Immature natural killer cell (primary cell): ENCODE results near the gene EXOC2. TPM values are rescaled to one million over a fixed set of nuclear protein-coding genes. Genes with fewer than 3 reads are reported as not detected.
A peak's percentile ranks its signal among the peaks of the same experiment; 100 is the strongest.

ENCODE experiments used
- DNase-seq, 3 donors: peaks; one replicate each; pipeline ENCODE4 v3.0.0; 2022; ENCODE audit warnings: mixed read lengths in 1 of 3
- H3K27ac Mint-ChIP-seq, 6 donors: one replicate each; pipeline ENCODE4 v1.8.0; 2020; ENCODE audit warnings: mixed read lengths in 6 of 6, mild to moderate bottlenecking in 5 of 6, inconsistent platforms in 4 of 6, moderate library complexity in 3 of 6
- H3K27me3 Mint-ChIP-seq, 3 donors: one replicate each; pipeline ENCODE4 v1.8.0; 2020 to 2021; ENCODE audit warnings: low read depth in 3 of 3, mild to moderate bottlenecking in 3 of 3, mixed read lengths in 3 of 3, moderate library complexity in 3 of 3, inconsistent platforms in 1 of 3
- H3K36me3 Mint-ChIP-seq, 3 donors: one replicate each; pipeline ENCODE4 v1.8.0; 2020; ENCODE audit warnings: mixed read lengths in 3 of 3, inconsistent platforms in 2 of 3, mild to moderate bottlenecking in 2 of 3
- H3K4me1 Mint-ChIP-seq, 2 donors: one replicate each; pipeline ENCODE4 v1.8.0; 2020; ENCODE audit warnings: inconsistent platforms in 2 of 2, mild to moderate bottlenecking in 2 of 2, mixed read lengths in 2 of 2, moderate library complexity in 1 of 2
- H3K4me3 Mint-ChIP-seq, 5 donors: one replicate each; pipeline ENCODE4 v1.8.0; 2020; ENCODE audit warnings: mild to moderate bottlenecking in 5 of 5, mixed read lengths in 5 of 5, inconsistent platforms in 3 of 5, moderate library complexity in 3 of 5
- H3K9me3 Mint-ChIP-seq, 6 donors: one replicate each; pipeline ENCODE4 v1.8.0; 2020; ENCODE audit warnings: mild to moderate bottlenecking in 6 of 6, mixed read lengths in 6 of 6, inconsistent platforms in 4 of 6, moderate library complexity in 3 of 6
- polyA plus RNA-seq, 3 donors: library from polyadenylated mRNA; unstranded; fragments of 300-500 nt; fragmentation: Illumina TruSeq; gene quantifications; one replicate each; pipeline ENCODE4 v1.2.3, GENCODE V29; 2021

EXOC2 gene
- polyA plus RNA-seq, 3 donors from 2014 or later, result 23.8 to 33.8 (median 25.6) TPM

GRCh38 chr6:506508-506907 is 186.4 kb downstream of the EXOC2 start:
- Mint-ChIP-seq H3K9me3 (no peaks in the 10 kb centered on the region), H3K27ac (peak overlapping the region in 1 of 6 donors; percentile 63), H3K27me3 (peaks cover 0 to 2% (median 0%) of the 10 kb centered on the region in 3 donors), H3K4me3 (no peak overlapping the region), H3K4me1 (peaks cover 36 to 44% of the 10 kb centered on the region in 2 donors), H3K36me3 (peaks cover 0 to 8% (median 4%) of the 10 kb centered on the region in 3 donors)
- DNase-seq, result no peak

GRCh38 chr6:505374-505773 is 187.6 kb downstream of the EXOC2 start:
- Mint-ChIP-seq H3K27ac (peak overlapping the region in 2 of 6 donors; percentile 31 to 39), H3K4me1 (peaks cover 32 to 40% of the 10 kb centered on the region in 2 donors), H3K4me3 (no peak overlapping the region), H3K9me3 (no peaks in the 10 kb centered on the region), H3K27me3 (peaks cover 0 to 2% (median 0%) of the 10 kb centered on the region in 3 donors), H3K36me3 (peaks cover 0 to 8% (median 0%) of the 10 kb centered on the region in 3 donors)
- DNase-seq, result no peak

GRCh38 chr6:504446-504980 is 188.4 kb downstream of the EXOC2 start:
- DNase-seq, result no peak
- peaks cover 32 to 40% of the 10 kb centered on the region in 2 donors for H3K4me1 Mint-ChIP-seq
- H3K27me3 Mint-ChIP-seq, result peaks cover 0 to 4% (median 0%) of the 10 kb centered on the region in 3 donors

DNA sequence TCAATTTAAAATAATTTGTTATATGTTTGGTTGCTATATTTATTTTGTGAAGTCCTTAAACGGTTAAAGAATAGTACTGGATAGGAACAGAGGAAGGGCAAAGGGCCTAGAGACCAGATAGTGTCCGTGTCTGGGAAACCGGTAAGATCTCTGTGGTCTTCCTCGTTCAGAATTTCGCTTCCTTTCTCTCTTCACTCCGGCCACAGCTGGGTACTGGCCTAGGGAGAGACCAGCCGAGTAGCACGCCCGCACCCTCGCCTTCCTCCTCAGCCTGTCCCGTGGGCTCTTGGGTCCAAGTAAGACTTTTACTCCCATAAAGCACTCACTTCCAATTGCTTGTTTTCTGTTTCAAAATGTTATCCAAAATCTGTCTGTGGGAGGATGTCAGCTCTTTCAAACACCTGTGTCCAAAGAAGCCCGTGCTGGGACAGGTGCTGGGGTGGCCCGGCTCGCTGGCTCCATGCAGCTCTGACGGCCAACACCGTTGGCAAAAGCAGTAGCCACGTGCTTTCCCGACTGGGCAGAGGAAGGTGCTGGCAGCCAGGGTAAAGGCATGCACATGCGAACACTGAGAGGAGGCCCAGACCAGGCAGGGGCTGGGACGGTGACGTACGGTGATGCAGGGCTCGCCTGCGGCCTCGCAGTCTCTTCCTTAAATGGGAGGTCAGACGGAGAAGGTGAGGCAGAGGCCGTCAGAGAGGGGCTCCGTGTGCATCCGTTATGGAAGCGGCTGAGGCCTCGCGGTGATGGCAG is 189.2 kb downstream of the EXOC2 start:
- Mint-ChIP-seq H3K27ac (peak overlapping the region in 3 of 6 donors; percentile 24 to 48 (median 43)), H3K27me3 (peaks cover 0 to 7% (median 0%) of the 10 kb centered on the region in 3 donors), H3K9me3 (no peaks in the 10 kb centered on the region), H3K4me1 (peaks cover 34 to 40% of the 10 kb centered on the region in 2 donors), H3K4me3 (no peak overlapping the region), H3K36me3 (peaks cover 0 to 8% (median 0%) of the 10 kb centered on the region in 3 donors)
- DNase-seq, result no peak

More at GRCh38 chr6:504446-504980, 188.4 kb downstream of the EXOC2 start:
- Mint-ChIP-seq H3K36me3 (peaks cover 0 to 8% (median 0%) of the 10 kb centered on the region in 3 donors), H3K27ac (peak overlapping the region in 1 of 6 donors; percentile 14), H3K4me3 (no peak overlapping the region), H3K9me3 (no peaks in the 10 kb centered on the region)

DNA sequence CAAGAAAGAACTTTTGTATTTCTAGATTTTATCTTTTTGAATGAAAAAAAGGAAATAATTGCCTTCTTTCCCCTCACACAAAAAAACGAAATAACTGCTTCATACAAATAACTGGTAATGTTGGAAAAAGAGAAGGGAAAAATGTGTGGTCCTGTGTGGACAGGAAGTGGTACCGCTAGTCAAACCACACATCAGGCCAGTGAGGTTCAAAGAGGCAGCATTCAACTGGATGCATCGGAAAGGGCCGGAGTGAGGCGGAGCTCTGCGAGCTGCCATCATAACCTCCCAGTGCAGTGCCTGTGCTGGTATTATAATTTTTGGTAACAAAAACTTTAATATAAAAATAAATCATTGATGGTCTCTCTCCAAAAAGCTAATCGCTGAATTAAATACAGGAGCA is 190.2 kb downstream of the EXOC2 start:
- peak overlapping the region in 3 of 5 donors; percentile 71 to 92 (median 80) for H3K4me3 Mint-ChIP-seq
- peaks cover 44 to 51% of the 10 kb centered on the region in 2 donors for H3K4me1 Mint-ChIP-seq
- H3K27me3 Mint-ChIP-seq, result peaks cover 0 to 9% (median 0%) of the 10 kb centered on the region in 3 donors
- peaks cover 0 to 8% (median 0%) of the 10 kb centered on the region in 3 donors for H3K36me3 Mint-ChIP-seq
- no peaks in the 10 kb centered on the region for H3K9me3 Mint-ChIP-seq
- peak overlapping the region; percentile 37 to 86 (median 80) for H3K27ac Mint-ChIP-seq
- no peak for DNase-seq

GRCh38 chr6:501891-502601 is 190.9 kb downstream of the EXOC2 start:
- peak overlapping the region; percentile 57 to 91 (median 85) for H3K27ac Mint-ChIP-seq
- H3K27me3 Mint-ChIP-seq, result peaks cover 0 to 9% (median 0%) of the 10 kb centered on the region in 3 donors
- peak overlapping the region; percentile 54 to 92 (median 77) for H3K4me3 Mint-ChIP-seq
- peak in 2 of 3 donors; percentile 19 to 36 for DNase-seq
- H3K36me3 Mint-ChIP-seq, result peaks cover 0 to 12% (median 0%) of the 10 kb centered on the region in 3 donors
- H3K9me3 Mint-ChIP-seq, result no peaks in the 10 kb centered on the region
- H3K4me1 Mint-ChIP-seq, result peaks cover 48 to 58% of the 10 kb centered on the region in 2 donors

DNA sequence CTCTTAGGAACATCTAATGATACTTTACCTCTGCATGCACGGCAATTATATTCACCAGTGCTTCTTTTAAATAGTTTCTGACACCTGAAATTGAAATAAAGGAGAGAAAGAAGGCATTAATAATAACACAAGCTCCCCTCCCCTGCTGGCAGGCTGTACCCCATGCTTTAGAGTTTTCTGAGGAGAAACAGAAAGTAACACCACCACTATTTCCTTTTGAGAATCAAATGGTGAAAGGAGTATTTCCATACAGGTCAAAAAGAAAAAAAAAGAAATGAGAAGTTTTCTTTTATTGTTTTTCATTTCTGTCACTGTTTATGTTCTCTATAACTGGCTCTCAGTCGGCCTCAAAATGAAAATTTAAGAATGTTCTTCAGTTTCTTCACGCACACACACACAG is 193.3 kb downstream of the EXOC2 start:
- H3K27ac Mint-ChIP-seq, result peak overlapping the region; percentile 90 to 99 (median 96)
- H3K27me3 Mint-ChIP-seq, result peaks cover 0 to 9% (median 0%) of the 10 kb centered on the region in 3 donors
- peaks cover 7 to 20% (median 11%) of the 10 kb centered on the region in 3 donors for H3K36me3 Mint-ChIP-seq
- H3K9me3 Mint-ChIP-seq, result no peaks in the 10 kb centered on the region
- peak overlapping the region; percentile 80 to 88 (median 85) for H3K4me3 Mint-ChIP-seq
- H3K4me1 Mint-ChIP-seq, result peaks cover 57 to 71% of the 10 kb centered on the region in 2 donors
- DNase-seq, result peak; percentile 51 to 59 (median 55)

DNA sequence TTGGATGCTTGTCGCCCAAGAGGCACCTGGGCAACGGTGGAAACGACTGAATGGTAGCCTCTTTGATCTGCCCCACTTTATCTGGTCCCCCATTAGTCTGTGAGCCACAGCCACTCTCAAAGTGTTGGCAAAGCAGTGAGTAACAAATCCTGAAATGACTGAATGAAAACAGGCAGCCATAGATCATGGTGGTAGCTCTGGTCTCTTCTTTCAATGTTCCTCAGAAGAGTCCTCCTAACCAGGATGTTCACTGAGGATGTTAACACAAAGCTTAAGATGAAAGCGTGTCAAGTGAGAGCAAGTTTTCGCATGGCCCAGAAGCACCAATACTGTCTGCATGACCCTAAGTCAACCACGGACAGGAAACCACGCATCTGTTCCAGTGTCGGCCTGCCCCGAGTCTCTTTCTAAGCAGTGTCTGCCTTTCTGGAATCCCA is 194.1 kb downstream of the EXOC2 start:
- peak overlapping the region; percentile 90 to 99 (median 96) for H3K27ac Mint-ChIP-seq
- peak overlapping the region; percentile 80 to 88 (median 85) for H3K4me3 Mint-ChIP-seq
- H3K36me3 Mint-ChIP-seq, result peaks cover 7 to 18% (median 11%) of the 10 kb centered on the region in 3 donors
- H3K9me3 Mint-ChIP-seq, result no peaks in the 10 kb centered on the region
- DNase-seq, result peak; percentile 57 to 61 (median 60)
- peaks cover 65 to 79% of the 10 kb centered on the region in 2 donors for H3K4me1 Mint-ChIP-seq
- H3K27me3 Mint-ChIP-seq, result peaks cover 0 to 7% (median 0%) of the 10 kb centered on the region in 3 donors

- Mint-ChIP-seq H3K27ac (peak overlapping the region in 4 of 6 donors; percentile 34 to 58 (median 54)), H3K4me1 (peaks cover 74 to 84% of the 10 kb centered on the region in 2 donors), H3K27me3 (peaks cover 0 to 7% (median 0%) of the 10 kb centered on the region in 3 donors), H3K36me3 (peaks cover 7 to 16% (median 11%) of the 10 kb centered on the region in 3 donors), H3K4me3 (peak overlapping the region in 1 of 5 donors; percentile 14), H3K9me3 (no peaks in the 10 kb centered on the region)
- DNase-seq, result no peak
These were observed 195.7 kb downstream of the EXOC2 start for GRCh38 chr6:497258-497657.

DNA sequence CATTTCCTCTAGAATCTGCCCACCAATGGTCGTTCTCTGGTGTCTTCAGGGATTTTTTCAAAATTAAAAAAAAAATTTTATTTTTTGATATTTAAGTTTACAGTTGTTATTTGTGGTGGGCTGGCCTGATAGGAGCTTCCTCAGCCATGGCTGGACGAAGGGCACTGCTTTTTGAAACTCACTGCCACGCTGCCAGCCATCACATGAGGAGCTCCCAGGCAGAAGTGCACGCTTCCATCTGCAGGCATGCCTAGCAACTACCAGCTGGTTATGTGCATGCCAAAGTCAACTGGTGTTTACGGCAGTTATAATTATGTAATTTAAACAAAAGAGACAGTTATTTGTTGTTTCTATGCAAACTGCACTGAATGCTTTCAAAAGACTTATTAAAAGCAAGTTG is 196.3 kb downstream of the EXOC2 start:
- H3K4me3 Mint-ChIP-seq, result no peak overlapping the region
- peaks cover 7 to 16% (median 11%) of the 10 kb centered on the region in 3 donors for H3K36me3 Mint-ChIP-seq
- H3K27me3 Mint-ChIP-seq, result peaks cover 0 to 7% (median 0%) of the 10 kb centered on the region in 3 donors
- DNase-seq, result no peak
- H3K4me1 Mint-ChIP-seq, result peaks cover 74 to 84% of the 10 kb centered on the region in 2 donors
- H3K27ac Mint-ChIP-seq, result no peak overlapping the region
- no peaks in the 10 kb centered on the region for H3K9me3 Mint-ChIP-seq

DNA sequence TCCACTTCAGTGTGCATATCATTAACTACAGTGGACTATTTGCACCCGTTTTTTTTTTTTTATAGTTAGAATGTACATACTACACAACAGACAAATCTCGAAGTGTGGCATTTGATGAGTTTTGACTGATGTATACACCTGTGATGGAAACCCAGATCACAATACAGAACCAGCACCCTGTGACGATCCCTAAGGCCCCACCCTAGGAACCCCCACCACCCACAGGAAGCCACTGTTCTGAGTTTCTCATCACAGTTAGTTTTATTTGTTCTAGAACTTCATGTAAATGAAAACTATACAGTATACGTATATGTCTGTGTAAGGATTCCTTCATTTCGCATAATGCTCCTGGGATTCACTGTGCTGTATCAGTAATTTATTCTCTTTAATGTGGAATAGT is 198.5 kb downstream of the EXOC2 start:
- Mint-ChIP-seq H3K27me3 (peaks cover 0 to 4% (median 0%) of the 10 kb centered on the region in 3 donors), H3K9me3 (no peaks in the 10 kb centered on the region), H3K36me3 (peaks cover 7 to 16% (median 13%) of the 10 kb centered on the region in 3 donors), H3K4me1 (peaks cover 81 to 89% of the 10 kb centered on the region in 2 donors), H3K27ac (peak overlapping the region; percentile 78 to 96 (median 92)), H3K4me3 (peak overlapping the region in 1 of 5 donors; percentile 68)
- DNase-seq, result no peak

GRCh38 chr6:493840-494239 is 199.1 kb downstream of the EXOC2 start:
- H3K4me1 Mint-ChIP-seq, result peaks cover 81 to 89% of the 10 kb centered on the region in 2 donors
- H3K27me3 Mint-ChIP-seq, result peaks cover 0 to 2% (median 0%) of the 10 kb centered on the region in 3 donors
- H3K9me3 Mint-ChIP-seq, result no peaks in the 10 kb centered on the region
- peak overlapping the region; percentile 78 to 96 (median 92) for H3K27ac Mint-ChIP-seq
- DNase-seq, result no peak
- peaks cover 7 to 17% (median 16%) of the 10 kb centered on the region in 3 donors for H3K36me3 Mint-ChIP-seq
- H3K4me3 Mint-ChIP-seq, result peak overlapping the region in 2 of 5 donors; percentile 40 to 79

DNA sequence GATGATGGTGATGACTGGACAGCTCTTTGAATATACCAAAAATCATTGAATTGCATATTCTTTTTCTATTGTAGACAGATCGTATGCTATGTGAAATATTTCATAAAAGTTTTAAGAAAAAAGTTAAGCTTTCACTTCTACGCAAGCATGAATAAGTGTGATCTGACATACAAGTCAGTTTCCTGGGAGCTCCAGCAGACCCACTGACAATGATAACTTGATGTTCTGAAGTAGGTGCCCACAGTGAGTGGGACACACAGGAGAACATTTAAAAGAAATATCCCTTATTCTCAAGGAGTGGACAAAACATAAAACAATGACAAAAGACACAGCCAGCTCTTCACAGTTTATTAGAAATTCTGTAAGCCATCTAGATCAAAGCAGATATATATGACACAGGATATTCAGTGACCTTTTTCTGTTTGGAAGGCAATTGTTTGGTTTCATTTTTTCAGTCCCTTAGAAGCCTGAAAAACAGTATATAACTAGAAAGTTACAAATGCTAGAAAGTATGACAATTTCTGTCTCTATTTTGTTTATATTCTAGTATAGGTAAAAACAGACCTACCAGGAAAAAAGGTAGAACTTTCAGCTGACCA is 200.0 kb downstream of the EXOC2 start:
- peaks cover 78 to 86% of the 10 kb centered on the region in 2 donors for H3K4me1 Mint-ChIP-seq
- H3K4me3 Mint-ChIP-seq, result peak overlapping the region; percentile 19 to 79 (median 64)
- H3K36me3 Mint-ChIP-seq, result peaks cover 7 to 17% (median 16%) of the 10 kb centered on the region in 3 donors
- DNase-seq, result no peak
- H3K9me3 Mint-ChIP-seq, result no peaks in the 10 kb centered on the region
- H3K27me3 Mint-ChIP-seq, result no peaks in the 10 kb centered on the region
- H3K27ac Mint-ChIP-seq, result peak overlapping the region; percentile 78 to 96 (median 92)
